ENCODE data around the gene BRINP2.

Gene BRINP2

GRCh38 chr1:177219554-177220458, 49.0 kb downstream of the BRINP2 start:
- no peak for DNase-seq (ENCODE audit: low read depth in 1 of 2, low spot score in 1 of 2)

GRCh38 chr1:177223359-177223758, 52.6 kb downstream of the BRINP2 start:
- no peak for DNase-seq (ENCODE audit: low read depth in 1 of 2, low spot score in 1 of 2)

DNA sequence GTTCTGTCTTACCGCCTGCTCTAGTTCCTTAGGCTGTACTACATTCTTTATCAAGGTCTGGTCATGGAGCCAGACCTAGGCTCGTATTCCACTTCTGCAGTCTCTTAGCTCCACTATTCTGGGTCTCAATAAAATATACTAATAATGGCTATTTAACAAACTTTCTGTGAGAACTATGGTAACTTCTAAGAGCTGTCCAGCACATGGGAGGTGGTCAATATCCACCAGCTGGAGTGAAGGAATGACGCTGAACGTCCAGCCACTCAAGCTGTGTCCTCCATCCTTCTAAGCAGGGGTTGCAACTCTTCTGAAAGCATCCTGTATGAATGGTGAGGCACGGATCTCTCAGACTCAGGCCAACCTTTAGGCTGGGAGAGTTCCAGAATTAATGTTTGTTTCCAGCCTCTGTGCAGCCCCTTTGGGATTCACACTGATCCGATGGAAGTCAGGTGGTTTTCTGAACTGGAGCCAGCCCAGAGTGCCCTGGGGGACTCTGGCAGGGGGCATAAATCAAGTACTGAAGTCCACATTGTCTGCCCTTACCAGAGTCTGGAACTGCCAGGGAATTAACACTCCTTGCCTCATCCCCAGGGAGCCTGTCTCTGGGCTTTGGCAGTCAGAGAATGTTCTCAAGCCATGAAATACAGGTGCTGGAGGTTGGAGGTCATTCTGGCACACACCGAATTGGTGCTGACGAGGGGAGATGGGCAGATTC, 57.4 kb downstream of the BRINP2 start:
- no peak for DNase-seq (ENCODE audit: low read depth in 1 of 2, low spot score in 1 of 2)

DNA sequence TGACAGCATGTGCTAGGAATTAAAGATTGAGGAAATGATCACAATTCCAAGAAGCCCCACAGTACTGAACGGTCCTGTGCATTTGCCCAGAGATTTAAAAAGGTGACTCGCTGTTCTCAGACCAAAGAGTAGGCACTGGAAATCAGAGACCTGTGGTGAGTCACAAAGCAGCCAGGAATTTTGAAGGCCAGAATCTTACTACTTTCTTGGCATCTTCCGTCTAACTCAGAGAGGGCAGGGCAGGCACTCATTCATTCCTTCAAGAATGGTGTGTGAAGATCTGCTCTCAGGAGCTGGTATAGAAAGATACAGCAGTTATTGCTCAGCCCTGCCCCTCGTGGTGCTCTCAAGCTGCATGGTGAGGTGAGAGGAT, 57.9 kb downstream of the BRINP2 start:
- DNase-seq (ENCODE audit: low read depth in 1 of 2, low spot score in 1 of 2), result no peak

DNA sequence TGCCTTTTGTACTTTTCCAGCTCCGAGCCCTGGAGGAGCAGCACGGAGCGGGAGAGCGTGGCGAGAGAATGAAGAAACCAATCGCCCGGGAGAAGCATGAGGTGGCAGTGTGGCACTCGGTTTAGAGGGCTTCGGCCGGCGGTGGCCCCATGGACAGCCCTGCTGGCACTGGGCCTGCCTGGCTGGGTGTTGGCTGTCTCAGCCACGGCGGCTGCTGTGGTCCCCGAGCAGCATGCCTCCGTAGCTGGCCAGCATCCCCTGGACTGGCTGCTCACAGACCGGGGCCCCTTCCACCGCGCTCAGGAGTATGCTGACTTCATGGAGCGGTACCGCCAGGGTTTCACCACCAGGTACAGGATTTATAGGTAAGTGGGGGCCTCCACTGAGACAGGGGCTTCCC, 59.0 kb downstream of the BRINP2 start:
- DNase-seq (ENCODE audit: low read depth in 1 of 2, low spot score in 1 of 2), result no peak

DNA sequence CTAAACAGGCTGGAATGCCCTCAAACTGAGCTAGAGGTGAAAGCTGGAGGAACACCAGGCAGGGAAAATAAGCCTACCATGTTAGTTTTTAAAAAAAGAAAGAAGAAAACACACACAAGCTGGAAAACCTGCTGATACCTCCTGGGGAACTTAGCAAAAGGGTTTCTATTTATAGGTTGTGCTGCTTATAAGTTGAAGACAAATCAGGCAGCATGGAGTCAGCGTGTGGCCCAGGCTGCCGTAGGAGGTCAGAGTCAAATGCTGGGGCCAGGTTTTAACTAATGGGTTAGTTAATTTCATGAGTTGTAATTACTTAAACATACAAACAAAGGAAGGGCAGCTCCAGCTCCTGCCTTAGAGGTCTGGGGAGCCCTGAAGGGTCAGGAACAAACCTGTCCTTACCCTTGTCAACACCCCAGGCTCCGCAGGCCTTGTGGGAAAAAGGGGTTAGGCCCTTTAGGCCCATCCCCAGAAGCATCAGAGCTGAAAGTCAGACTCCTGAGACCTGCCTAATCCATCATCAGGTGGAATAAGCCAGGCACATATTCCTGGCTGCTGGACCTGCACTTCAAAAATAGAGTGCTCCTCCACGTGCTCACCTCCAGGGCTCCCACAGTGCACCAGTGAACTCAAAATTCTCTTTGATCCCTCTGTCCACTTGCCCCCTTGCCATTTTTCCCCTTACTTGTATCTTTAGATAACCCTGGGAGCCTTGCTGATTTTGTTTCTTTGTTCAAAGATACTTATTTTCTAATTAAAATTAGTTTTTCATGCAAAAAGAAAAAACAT, 59.7 kb downstream of the BRINP2 start:
- DNase-seq (ENCODE audit: low read depth in 1 of 2, low spot score in 1 of 2), result no peak

DNA sequence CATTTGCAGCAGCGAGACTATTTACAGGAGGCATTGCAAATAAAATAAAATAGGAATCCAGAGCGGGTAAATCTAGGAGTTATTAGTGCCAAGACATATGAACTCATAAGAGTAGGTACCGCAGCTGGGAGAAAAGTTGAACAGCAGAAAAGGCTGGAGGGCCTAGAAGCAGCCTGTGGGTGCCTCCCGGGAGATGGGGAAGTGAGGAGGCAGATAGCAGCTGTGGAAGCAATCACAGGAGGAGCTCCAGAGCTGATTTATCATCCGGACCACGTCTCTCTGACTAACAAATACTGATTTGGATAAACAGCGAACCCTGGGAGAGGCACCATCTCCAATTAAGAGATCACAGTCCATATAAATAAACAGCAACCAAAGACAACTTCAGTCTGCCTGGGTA, 64.6 kb downstream of the BRINP2 start:
- no peak for DNase-seq (ENCODE audit: low read depth in 1 of 2, low spot score in 1 of 2)

GRCh38 chr1:177236962-177237361, 66.2 kb downstream of the BRINP2 start:
- DNase-seq (ENCODE audit: low read depth in 1 of 2, low spot score in 1 of 2), result no peak

- DNase-seq (ENCODE audit: low read depth in 1 of 2, low spot score in 1 of 2), result no peak
These were observed 68.2 kb downstream of the BRINP2 start for GRCh38 chr1:177238967-177239366.

DNA sequence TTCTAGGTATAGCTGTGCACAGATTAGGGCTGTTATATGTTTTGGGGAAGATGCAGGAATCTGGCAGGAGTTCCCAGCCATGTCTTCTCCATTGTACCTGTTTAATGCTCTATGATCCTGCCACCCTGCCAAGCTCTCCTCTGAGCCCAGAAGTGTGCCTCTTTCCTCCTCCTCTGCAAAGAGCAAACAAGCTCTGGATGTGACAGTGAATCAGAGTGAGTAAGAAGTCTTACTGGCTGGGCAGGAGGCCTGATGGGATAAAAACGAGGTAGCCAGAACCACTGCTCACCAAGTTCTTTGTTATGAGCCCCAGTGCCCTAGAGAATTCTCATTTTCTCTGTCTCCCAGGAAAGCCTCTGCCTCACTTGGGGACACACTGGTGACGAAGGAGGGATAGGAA, 69.0 kb downstream of the BRINP2 start:
- no peak for DNase-seq (ENCODE audit: low read depth in 1 of 2, low spot score in 1 of 2)

DNA sequence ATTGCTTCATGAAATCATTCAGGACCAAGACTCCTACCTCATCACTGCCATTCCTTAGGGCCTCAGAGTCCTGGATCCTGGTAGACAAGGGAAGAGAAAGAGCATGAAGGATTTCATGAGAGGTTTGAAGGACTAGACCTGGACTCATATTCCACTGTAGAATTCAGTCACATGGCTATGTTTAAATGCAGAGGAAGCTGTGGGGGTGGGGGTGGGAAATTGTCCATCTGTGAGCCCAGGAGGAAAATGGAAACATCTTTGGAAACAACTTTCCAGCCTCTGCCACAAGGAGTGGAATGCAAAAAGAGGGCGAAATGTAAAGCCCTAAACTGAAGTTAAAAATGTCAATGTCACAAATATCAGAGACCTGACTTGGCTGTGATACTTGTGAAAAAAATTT, 73.0 kb downstream of the BRINP2 start:
- no peak for DNase-seq (ENCODE audit: low read depth in 1 of 2, low spot score in 1 of 2)

- no peak for DNase-seq (ENCODE audit: low read depth in 1 of 2, low spot score in 1 of 2)
These were observed 76.2 kb downstream of the BRINP2 start for GRCh38 chr1:177246710-177247580.

- DNase-seq (ENCODE audit: low read depth in 1 of 2, low spot score in 1 of 2), result no peak
These were observed 76.9 kb downstream of the BRINP2 start for GRCh38 chr1:177247623-177248176.

DNA sequence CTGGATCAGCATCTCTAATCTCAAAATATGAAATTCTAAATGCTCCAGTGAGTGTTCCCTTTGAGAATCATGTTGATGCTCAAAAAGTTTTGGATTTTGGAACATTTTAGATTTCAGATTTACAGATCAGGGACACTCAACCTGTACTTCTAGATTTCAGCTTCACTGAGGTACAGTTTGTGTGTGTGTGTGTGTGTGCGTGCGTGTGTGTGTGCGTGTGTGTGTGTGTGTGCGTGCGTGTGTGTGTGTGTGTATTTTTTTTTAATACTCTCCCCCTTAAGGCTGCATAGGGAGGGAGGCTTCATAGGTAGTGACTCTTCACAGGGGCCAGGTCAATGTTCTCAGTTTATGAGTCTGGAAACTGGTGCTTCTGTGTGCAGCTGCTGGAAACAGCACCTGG, 77.5 kb downstream of the BRINP2 start:
- no peak for DNase-seq (ENCODE audit: low read depth in 1 of 2, low spot score in 1 of 2)

GRCh38 chr1:177249231-177249630, 78.5 kb downstream of the BRINP2 start:
- DNase-seq (ENCODE audit: low read depth in 1 of 2, low spot score in 1 of 2), result no peak

- DNase-seq (ENCODE audit: low read depth in 1 of 2, low spot score in 1 of 2), result no peak
These were observed 82.1 kb downstream of the BRINP2 start for GRCh38 chr1:177252877-177253276.

GRCh38 chr1:177255411-177255810, 84.7 kb downstream of the BRINP2 start:
- no peak for DNase-seq (ENCODE audit: low read depth in 1 of 2, low spot score in 1 of 2)

DNA sequence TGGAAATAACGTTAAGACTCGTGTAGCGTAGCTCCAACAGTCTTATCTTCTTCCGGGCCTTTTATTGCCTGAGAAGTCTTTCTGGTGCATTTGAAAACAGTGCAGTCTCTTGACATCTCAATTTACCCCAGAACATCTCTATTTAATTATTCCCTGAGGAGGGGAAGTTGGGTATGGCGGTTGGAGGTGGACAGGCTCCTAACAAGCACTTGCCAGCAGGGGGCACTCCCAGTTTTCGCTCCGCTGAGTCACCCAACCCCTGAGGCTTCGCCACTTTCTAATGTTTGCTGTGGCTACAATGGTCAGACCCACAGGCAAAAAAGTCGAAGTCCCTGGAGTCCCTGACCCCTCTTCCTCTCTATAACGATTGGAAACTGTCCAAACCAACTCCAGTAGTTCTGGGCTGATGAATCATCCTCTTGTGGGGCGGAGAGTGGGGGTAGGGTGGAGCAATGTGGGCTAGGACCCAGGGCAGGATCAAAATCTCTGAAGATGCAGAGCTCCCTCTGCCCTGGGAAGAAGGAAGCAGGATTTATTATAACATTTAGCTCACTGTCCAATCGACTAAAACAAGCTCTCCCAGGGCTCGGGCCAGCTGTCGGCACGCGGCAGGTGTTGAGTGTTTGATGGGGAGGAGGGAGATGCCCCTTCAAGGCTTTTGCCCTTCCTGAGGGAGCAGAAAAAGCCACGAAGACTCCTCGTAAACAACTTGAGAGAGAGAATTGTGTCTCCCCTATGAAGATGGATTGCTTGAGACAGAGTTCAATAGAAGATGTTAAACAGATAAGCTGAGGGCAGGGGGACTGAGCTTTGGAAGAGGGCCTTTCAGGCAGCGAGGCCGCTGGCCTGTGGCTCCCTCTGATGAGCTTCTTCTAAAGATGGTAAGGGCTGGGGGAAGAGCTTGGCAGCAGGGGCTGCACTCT, 85.7 kb downstream of the BRINP2 start:
- no peak for DNase-seq (ENCODE audit: low read depth in 1 of 2, low spot score in 1 of 2)

- DNase-seq (ENCODE audit: low read depth in 1 of 2, low spot score in 1 of 2), result no peak
These were observed 86.4 kb downstream of the BRINP2 start for GRCh38 chr1:177257128-177257527.
